Astrocyte (in vitro differentiated cells and primary cell): ENCODE measurements around the gene GREB1L. TPM values are rescaled to one million over a fixed set of nuclear protein-coding genes. Genes with fewer than 3 reads are reported as not detected.

Source experiments
- DNase-seq: peaks from one replicate; pipeline ENCODE4 v3.0.0-alpha.2; 2010; ENCODE audit warnings: low read depth
- FAIRE-seq: peaks from 2 replicates; lab custom pipeline; 2011; peaks lifted over from hg19 to GRCh38; lab: Jason Lieb, UNC
- H2AFZ ChIP-seq: 2 replicates; pipeline ENCODE4 v1.6.0; 2012; ENCODE audit warnings: low read depth, low read length, inconsistent platforms
- H3K27ac ChIP-seq: 2 replicates; pipeline ENCODE4 v1.5.1; 2011; ENCODE audit warnings: low read depth, low read length, inconsistent platforms
- H3K27me3 ChIP-seq: 2 replicates; pipeline ENCODE4 v1.6.0; 2011; ENCODE audit warnings: low read length, inconsistent platforms; ENCODE audit not compliant: insufficient read depth
- H3K36me3 ChIP-seq: 2 replicates; pipeline ENCODE4 v1.5.1; 2011; ENCODE audit warnings: low read length, inconsistent platforms; ENCODE audit not compliant: insufficient read depth
- H3K4me1 ChIP-seq: 2 replicates; pipeline ENCODE4 v1.5.1; 2011; ENCODE audit warnings: low read length, inconsistent platforms; ENCODE audit not compliant: insufficient read depth
- H3K4me2 ChIP-seq: 2 replicates; pipeline ENCODE4 v1.6.0; 2012; ENCODE audit warnings: low read length, inconsistent platforms
- H3K4me3 ChIP-seq: 2 replicates; pipeline ENCODE4 v1.5.1; 2011; ENCODE audit warnings: low read depth, mild to moderate bottlenecking, low read length, inconsistent platforms; ENCODE audit not compliant: insufficient read depth
- H3K79me2 ChIP-seq: 2 replicates; pipeline ENCODE4 v1.6.0; 2012; ENCODE audit warnings: mild to moderate bottlenecking, low read length, inconsistent platforms; ENCODE audit not compliant: insufficient read depth
- H3K9ac ChIP-seq: 2 replicates; pipeline ENCODE4 v1.6.0; 2012; ENCODE audit warnings: mild to moderate bottlenecking, low read length, inconsistent platforms
- H3K9me3 ChIP-seq: 2 replicates; pipeline ENCODE4 v1.5.1; 2012; ENCODE audit warnings: low read depth, mild to moderate bottlenecking, low read length, inconsistent platforms; ENCODE audit not compliant: insufficient read depth
- H4K20me1 ChIP-seq: 2 replicates; pipeline ENCODE4 v1.6.0; 2012; ENCODE audit warnings: low read length, inconsistent platforms; ENCODE audit not compliant: insufficient read depth
- H3K27ac Mint-ChIP-seq: one replicate; pipeline ENCODE4 v1.8.0; 2021; ENCODE audit warnings: mild to moderate bottlenecking, mixed read lengths; ENCODE audit not compliant: unreplicated experiment
- H3K27me3 Mint-ChIP-seq: one replicate; pipeline ENCODE4 v1.8.0; 2021; ENCODE audit warnings: low read depth, mixed read lengths; ENCODE audit not compliant: unreplicated experiment
- H3K36me3 Mint-ChIP-seq: one replicate; pipeline ENCODE4 v1.8.0; 2021; ENCODE audit warnings: low read depth, mixed read lengths; ENCODE audit not compliant: unreplicated experiment
- H3K4me1 Mint-ChIP-seq: one replicate; pipeline ENCODE4 v1.8.0; 2021; ENCODE audit warnings: low read depth, mixed read lengths; ENCODE audit not compliant: unreplicated experiment
- H3K4me3 Mint-ChIP-seq: one replicate; pipeline ENCODE4 v1.8.0; 2021; ENCODE audit warnings: mild to moderate bottlenecking, moderate library complexity, mixed read lengths; ENCODE audit not compliant: unreplicated experiment
- H3K9me3 Mint-ChIP-seq: one replicate; pipeline ENCODE4 v1.8.0; 2021; ENCODE audit warnings: mild to moderate bottlenecking, mixed read lengths; ENCODE audit not compliant: unreplicated experiment
- CTCF ChIP-seq: IDR thresholded peaks from 2 replicates; pipeline ENCODE4 v1.5.1; 2011; ENCODE audit warnings: low read depth, mild to moderate bottlenecking, inconsistent platforms, low read length, moderate library complexity; ENCODE audit not compliant: insufficient read depth
- EZH2 ChIP-seq: IDR thresholded peaks from 2 replicates; pipeline ENCODE4 v1.6.1; 2012; ENCODE audit warnings: mild to moderate bottlenecking, low read length, inconsistent platforms; ENCODE audit not compliant: insufficient read depth
- total RNA-seq: library from RNA; stranded (reverse); gene quantifications from 2 replicates; pipeline ENCODE4 v1.2.1, GENCODE V29; 2021

GREB1L gene
- total RNA-seq, 1 donor from 2014 or later: 16.2 TPM

GRCh38 chr18:21281603-21282002 lies 39.6 kb downstream of the GREB1L start:
- no peaks in the 10 kb centered on the region for H3K9me3 Mint-ChIP-seq
- no peaks in the 10 kb centered on the region for H3K9me3 ChIP-seq
- no peak overlapping the region for H3K9ac ChIP-seq
- H3K27ac Mint-ChIP-seq: no peak overlapping the region
- no peaks in the 10 kb centered on the region for H4K20me1 ChIP-seq
- no peaks in the 10 kb centered on the region for H3K27me3 ChIP-seq
- no peaks in the 10 kb centered on the region for H3K36me3 ChIP-seq
- no peaks in the 10 kb centered on the region for H3K79me2 ChIP-seq
- TF ChIP-seq EZH2: no peak
- H2AFZ ChIP-seq: no peak overlapping the region
- no peaks in the 10 kb centered on the region for H3K36me3 Mint-ChIP-seq
- H3K4me1 ChIP-seq: no peaks in the 10 kb centered on the region
- no peaks in the 10 kb centered on the region for H3K4me1 Mint-ChIP-seq
- no peak overlapping the region for H3K4me3 ChIP-seq
- FAIRE-seq (no peak), DNase-seq (no peak)
- H3K4me2 ChIP-seq: no peak overlapping the region
- no peak overlapping the region for H3K4me3 Mint-ChIP-seq
- H3K27me3 Mint-ChIP-seq: peaks cover 3% of the 10 kb centered on the region
- H3K27ac ChIP-seq: no peak overlapping the region

GRCh38 chr18:21284540-21284939 lies 42.5 kb downstream of the GREB1L start:
- Mint-ChIP-seq H3K27ac (no peak overlapping the region), H3K4me1 (peaks cover 8% of the 10 kb centered on the region), H3K36me3 (no peaks in the 10 kb centered on the region), H3K9me3 (no peaks in the 10 kb centered on the region), H3K4me3 (no peak overlapping the region), H3K27me3 (peaks cover 3% of the 10 kb centered on the region)
- Histone ChIP-seq H2AFZ (no peak overlapping the region), H3K27ac (no peak overlapping the region), H3K4me2 (no peak overlapping the region), H3K4me3 (no peak overlapping the region), H4K20me1 (no peaks in the 10 kb centered on the region), H3K4me1 (no peaks in the 10 kb centered on the region), H3K79me2 (no peaks in the 10 kb centered on the region), H3K27me3 (no peaks in the 10 kb centered on the region), H3K9ac (no peak overlapping the region), H3K36me3 (no peaks in the 10 kb centered on the region), H3K9me3 (no peaks in the 10 kb centered on the region)
- DNase-seq: no peak
- no peak for TF ChIP-seq EZH2
- TF ChIP-seq CTCF: no peak
- FAIRE-seq: no peak

- Mint-ChIP-seq H3K27me3 (no peaks in the 10 kb centered on the region), H3K4me1 (peaks cover 10% of the 10 kb centered on the region), H3K36me3 (no peaks in the 10 kb centered on the region), H3K27ac (no peak overlapping the region), H3K4me3 (no peak overlapping the region), H3K9me3 (no peaks in the 10 kb centered on the region)
- Histone ChIP-seq H3K4me1 (no peaks in the 10 kb centered on the region), H3K27me3 (no peaks in the 10 kb centered on the region), H3K79me2 (no peaks in the 10 kb centered on the region), H4K20me1 (no peaks in the 10 kb centered on the region), H3K4me2 (no peak overlapping the region), H3K4me3 (no peak overlapping the region), H2AFZ (no peak overlapping the region), H3K36me3 (no peaks in the 10 kb centered on the region), H3K9ac (no peak overlapping the region), H3K9me3 (no peaks in the 10 kb centered on the region), H3K27ac (no peak overlapping the region)
- no peak for FAIRE-seq
- no peak for DNase-seq
- TF ChIP-seq EZH2 (no peak), CTCF (no peak)
Observed at GRCh38 chr18:21289827-21290226, 47.8 kb downstream of the GREB1L start.
